Measurements from ENCODE around the gene ZNF230. TPM values are rescaled to one million over a fixed set of nuclear protein-coding genes. Genes with fewer than 3 reads are reported as not detected.
A peak's percentile ranks its signal among the peaks of the same experiment; 100 is the strongest.

ZNF230 gene
- total and polyA plus RNA-seq, 9 of the 15 experiments (the other 6 are each of a cell fraction or from before 2014, with no cell fraction given) = 1.3 to 4.0 (median 2.2) TPM

DNA sequence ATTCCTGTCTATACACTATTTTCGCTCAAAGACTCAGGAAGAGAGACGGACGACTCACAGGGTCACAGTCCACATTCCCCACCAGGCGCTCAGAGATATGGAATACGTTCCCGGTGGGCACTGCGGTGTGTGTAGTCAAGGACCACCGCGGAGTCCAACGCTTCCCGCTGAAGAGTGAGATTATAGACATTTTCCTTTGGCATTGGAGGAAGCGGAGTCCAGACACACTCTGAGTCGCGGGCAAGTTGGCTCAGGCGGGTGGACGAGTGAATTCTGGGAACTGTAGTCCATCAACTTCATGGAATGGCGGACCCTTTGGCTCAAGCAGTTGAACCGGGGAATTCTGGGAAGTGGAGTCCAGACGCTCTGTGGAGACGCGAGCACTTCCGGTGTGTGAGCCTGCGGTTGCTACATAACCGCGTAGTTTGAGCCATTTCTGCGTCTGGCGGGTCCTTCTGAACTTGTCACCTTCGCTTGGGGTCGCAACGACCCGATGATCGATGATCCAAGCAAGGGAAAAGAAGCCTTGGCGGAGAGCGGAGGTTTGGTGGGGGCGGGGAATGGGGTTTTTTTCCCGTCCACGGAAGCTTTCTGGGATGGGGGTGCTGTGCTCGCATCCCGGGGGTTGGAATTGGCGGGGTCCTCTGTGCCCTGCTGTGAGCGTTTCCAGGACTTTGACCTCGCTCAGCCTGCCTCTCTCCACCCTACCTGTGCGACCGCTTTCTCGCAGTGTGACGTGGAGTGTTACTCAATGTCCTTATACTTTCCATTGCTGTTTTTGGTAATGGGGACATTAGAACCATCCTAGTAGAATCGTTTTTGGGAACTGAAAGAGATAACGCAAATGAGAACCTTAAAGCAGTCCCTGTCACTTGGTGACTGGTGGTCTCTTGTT, at the start of gene ZNF230 (continued):
- TF ChIP-seq MGA (IDR thresholded peaks at IDR 0.05) = no peak
- no peak for TF ChIP-seq E4F1 (CRISPR knock-in tag; IDR thresholded peaks at IDR 0.05; ENCODE audit: borderline replicate concordance)
- no peak for TF ChIP-seq ZNF764 (CRISPR knock-in tag; IDR thresholded peaks at IDR 0.05; ENCODE audit: low read depth)
- peak; percentile 48 for TF ChIP-seq POU5F1 (IDR thresholded peaks at IDR 0.05; ENCODE audit: borderline replicate concordance, low read depth, low read length, partially characterized antibody)
- no peak for TF ChIP-seq ZNF444 (CRISPR knock-in tag; IDR thresholded peaks at IDR 0.05)
- peak; percentile 90 for TF ChIP-seq PRDM10 (IDR thresholded peaks at IDR 0.05; ENCODE audit: partially characterized antibody)
- TF ChIP-seq MEF2A (IDR thresholded peaks at IDR 0.05; ENCODE audit: control insufficient read depth, low read depth, low read length) = no peak

All from K562 (cell line).